Superior temporal gyrus (tissue), 1 donor: ENCODE results near the gene ARHGAP26.
A peak's percentile ranks its signal among the peaks of the same experiment; 100 is the strongest.
"Not testable (repeated sequence)": the region's sequence is repeated elsewhere in the genome, so short reads cannot be mapped to it uniquely, and the experiment has no call there.

Experiments used
- DNase-seq: peaks from one replicate; pipeline ENCODE4 v3.0.0-alpha.2; 2016; ENCODE audit errors: extremely low spot score

ARHGAP26 gene

DNA sequence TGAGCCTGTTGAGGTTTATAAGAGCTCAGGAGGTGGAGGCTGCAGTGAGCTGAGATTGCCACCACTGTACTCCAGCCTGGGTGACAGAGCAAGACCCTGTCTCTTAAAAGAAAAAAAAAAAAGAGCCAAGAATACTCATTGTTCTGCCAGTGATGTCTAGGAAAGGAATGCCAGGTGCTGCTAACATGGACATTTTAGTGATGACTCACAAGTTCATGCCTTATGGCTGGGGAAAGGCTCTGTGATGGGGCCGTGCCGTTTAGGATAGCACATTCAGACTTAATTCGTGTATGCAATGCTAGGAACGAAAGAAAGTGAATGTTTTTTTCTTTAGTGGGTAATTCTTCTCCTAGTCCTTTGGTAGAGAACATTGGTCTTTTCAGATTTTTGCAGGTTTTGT is 134.2 kb downstream of the ARHGAP26 start:
- DNase-seq: no peak

DNA sequence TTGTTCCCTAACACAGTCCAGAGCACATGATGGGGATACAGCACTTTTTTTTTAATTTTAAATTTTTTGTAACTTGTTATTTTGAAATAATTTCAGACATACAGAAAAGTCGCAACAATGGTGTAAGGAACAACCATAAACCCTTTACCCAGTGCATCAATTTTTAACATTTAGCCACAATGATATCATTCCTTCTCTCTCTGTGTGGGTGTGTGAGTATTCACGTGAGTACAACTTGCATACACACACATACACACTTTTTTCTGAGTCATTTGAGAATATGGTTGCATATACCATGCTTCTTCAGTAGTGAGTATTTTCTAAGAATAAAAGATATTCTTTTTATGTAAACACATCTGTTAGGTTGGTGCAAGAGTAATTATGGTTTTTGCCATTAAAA is 135.2 kb downstream of the ARHGAP26 start:
- no peak for DNase-seq

DNA sequence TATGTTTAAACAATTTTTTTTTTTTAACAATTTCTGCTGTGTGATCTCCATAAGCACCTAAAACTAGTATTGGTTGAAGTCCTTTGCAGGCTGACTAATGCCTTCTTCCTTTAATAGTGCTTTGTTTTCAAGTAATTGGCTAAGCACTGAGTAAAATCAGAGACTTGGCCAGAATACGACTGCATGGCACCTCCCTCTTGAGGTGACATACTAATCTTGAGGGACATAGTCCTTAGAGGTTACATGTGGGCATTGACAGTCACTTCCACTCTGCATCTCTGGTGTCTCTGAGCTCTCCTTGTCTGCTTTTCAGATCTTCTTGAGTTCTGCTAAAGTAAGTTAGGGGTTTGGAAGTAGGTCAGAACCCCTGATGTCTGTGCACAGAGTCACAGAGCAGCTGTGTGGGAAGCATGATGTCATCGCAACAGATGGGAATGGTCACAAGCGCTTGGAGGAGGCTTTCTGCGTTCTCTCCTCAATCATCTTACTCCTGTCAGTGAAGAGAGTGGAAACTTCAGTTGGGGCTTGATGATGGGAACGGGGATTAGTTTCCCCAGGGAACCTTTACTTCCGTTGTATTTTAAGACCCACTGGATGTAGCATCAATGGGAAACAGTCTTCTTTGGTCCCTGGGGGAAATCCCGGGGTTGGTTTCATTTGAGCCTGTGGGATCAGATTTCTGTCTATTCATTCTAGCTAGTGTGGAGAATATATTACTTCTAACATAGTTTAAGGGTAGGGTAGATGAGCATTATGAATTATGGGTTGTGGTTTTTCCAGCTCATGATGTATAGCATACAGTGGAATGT is 136.9 kb downstream of the ARHGAP26 start:
- no peak for DNase-seq

GRCh38 chr5:142908659-142909058 is 138.5 kb downstream of the ARHGAP26 start:
- DNase-seq: no peak

DNA sequence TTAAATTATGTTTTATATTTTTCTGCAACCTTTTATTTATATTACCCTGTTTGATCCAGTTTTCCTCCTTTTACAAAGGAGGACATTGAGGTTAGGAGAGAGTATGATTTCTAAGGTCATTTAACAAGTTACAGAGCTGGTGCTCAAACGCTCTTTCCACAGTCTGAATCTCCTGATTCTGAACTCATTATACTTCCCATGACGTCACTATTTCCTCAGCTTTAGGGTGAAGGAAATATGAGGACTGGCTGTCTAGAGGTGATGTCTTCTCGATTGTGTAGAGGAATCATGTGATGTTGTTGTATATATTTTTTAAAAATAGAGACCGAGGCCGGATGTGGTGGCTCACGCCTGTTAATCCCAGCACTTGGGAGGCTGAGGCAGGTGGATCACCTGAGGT is 140.0 kb downstream of the ARHGAP26 start:
- DNase-seq: no peak

DNA sequence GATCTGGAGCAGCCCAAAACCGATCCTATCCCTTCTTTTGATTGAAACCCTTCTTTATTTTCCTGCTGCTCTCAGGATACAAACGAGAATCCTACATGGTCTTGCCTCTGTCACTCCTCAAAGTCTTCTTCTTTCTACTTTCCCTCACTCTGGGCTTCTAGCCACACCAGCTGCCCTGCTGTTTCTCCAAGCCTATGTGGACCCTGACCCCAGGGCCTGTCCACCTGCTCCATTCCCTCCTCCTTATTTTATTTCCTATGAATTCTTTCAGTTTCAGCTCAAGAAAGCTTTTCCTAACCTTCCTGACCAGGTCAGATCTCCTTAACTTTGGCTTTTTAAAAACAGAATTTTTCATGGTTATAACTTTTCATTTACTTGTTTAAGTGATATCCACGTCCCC is 141.0 kb downstream of the ARHGAP26 start:
- DNase-seq: no peak

- no peak for DNase-seq
These were observed 141.6 kb downstream of the ARHGAP26 start for GRCh38 chr5:142911775-142912174.

DNA sequence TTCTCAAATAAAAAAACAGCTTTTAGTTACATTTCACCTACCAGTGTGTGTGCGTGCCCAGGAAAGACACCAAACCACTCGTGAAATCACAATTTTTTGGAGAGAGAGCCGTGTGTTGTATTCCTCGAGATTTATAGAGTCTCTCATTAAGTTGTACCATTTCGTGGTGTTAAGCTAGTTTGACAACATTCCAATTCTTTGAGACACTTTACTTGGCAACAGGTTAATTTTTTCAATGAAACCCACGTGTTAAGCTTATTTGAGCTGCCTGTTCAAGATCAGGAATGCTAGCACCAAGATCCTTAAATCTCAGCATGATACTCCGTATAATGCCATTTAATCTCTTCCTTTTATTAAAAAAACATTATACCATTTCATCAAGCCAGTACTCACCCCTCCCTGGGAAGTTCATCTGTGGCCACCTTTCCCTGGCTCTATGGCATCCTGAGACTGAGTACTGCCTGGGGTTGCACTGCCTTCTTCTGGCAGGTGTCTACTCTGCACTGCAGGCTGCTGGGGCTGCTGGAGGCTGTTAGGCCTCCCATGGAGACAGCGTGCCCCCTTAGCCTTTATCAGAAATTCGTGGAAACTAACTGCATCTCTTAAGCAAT is 143.7 kb downstream of the ARHGAP26 start:
- no peak for DNase-seq

DNA sequence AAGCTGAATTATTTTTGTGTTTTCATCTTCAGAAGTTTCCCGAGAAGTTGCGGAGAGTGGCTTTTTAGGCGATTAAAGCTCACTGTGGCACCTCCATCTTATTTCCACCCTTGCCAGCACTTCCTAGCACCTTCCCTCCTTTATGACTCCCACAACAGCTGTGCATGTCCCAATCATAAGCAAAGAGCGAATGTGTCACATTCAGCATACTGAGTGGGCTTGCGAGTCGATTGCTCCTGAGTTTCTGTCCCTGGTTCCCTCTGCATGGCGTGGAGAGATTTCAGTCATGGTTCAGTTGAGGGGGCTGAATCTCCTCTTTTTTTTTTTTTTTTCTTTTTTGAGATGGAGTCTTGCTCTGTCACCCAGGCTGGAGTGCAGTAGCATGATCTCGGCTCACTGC is 144.9 kb downstream of the ARHGAP26 start:
- DNase-seq: no peak

- DNase-seq: no peak
These were observed 145.7 kb downstream of the ARHGAP26 start for GRCh38 chr5:142915813-142916424.

GRCh38 chr5:142918959-142919635 is 148.9 kb downstream of the ARHGAP26 start:
- DNase-seq: no peak

DNA sequence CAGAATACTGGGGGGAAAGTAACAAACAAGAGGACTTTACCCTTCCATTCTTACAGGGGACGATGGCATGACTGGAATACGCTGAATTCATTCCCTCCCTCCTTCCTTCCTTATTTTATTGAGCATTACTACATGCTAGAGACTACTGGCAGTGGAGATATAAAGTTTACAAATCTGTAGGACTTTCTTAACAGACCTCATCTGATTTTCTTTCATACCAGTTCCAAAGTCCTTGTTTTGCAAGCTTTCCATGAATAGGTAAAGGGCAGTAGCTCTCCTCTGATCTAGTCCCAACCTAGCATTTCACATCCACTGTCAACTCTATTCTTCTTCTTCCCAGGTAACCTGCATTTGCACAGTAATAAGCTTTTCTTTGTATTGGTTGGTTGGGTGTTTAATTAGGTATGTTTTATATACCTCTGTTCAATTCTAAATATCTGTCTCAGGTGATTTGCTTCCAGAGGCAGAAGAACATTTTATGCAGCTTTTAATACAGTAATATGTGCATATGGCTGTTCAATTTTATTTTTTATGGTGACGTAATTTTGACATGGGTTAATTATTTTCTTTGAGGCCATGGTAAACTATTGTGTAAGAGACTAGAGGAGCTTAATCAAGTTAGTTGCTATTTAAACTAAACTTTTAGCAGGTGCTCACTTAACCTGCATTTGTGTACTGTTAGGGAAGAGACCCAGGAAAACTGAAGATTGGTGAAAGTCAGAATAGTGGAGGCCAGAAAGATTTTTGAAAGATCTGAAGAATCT is 150.9 kb downstream of the ARHGAP26 start:
- DNase-seq: no peak

- DNase-seq: peak; percentile 92
These were observed 152.2 kb downstream of the ARHGAP26 start for GRCh38 chr5:142922223-142922952.

DNA sequence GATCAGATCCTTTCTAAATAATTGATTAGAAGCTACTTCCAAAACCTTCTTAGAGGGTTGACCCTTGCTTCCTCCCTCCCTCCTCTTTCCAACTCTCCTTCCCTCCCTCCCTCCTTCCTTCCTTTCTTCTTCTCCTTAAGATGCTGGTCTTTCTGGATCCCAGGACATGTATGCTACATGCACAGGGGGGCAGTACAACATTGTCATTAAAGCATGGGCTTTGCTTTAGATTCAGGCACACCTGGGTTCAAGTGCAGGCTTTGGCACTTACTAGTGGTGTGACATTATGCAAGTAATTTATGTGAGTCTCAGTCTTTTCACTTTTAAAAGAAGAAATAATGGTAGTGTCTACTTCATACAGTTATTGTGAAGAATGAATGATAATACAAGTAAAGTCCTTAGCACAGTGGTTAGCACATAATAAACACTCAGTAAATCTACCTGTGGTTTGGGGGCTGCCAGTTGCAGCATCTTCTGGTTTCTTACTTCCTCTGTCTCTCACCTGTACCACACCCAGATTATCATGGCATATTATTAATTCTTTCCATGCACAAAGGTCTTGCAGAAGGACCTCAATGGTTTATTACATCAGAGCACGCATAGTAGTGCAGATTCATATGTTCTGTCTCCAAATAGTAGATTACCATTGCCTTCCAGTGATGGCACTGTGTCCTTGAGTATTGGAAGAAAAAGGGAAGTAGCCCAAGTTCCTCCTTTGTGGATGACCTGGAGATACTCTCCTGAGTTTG is 154.1 kb downstream of the ARHGAP26 start:
- DNase-seq: no peak

DNA sequence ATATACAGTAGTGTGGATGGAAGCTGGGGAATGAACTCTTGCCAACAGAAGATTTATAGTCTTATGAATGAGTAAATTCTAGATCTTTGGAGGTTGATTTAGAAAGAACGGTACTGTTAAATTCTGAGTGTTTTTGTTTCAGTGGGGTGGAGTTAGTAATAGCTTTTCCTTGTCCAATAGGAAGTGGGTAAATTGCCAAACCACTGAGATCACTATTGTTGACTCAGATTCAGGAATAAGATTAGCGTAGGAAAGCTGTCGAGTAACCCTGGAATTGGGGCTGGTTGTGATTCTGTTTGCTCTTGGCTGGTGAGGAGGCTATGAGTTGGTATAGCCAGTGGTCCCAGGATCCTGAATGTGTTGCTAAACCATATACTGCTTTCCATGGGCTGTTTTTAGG is 155.6 kb downstream of the ARHGAP26 start:
- DNase-seq: no peak

DNA sequence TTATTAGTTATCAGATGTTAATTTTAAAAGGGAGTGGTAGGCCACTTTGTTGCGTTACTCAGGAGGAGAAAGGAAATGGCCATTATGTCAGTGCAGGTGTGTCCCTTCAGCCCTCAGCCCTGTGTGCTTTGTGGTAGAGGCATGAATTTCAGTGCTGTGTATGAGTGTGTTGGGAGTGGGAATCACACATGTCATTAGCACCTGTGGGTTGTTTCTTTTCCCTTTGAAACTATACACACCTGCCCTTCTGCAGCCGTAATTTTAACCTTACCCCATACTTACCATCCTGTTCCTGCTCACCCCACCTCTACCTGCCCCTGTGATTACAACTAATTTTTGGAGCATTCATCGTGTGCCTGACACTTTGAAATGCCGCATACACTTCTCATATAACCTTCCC is 156.4 kb downstream of the ARHGAP26 start:
- DNase-seq: no peak

DNA sequence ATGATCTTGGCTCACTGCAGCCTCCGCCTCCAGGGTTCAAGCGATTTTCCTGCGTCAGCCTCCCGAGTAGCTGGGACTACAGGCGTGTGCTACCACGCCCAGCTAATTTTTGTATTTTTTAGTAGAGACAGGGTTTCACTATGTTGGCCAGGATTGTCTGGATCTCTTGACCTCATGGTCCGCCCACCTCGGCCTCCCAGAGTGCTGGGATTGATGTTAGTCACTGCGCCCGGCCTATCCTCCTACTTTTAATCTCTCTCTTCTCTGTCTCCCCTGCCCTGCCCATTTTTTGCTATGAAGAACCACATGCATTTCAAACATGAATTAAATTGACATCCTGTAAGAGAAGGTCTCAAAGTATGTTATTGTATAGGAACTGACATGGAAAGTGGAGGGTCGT is 158.8 kb downstream of the ARHGAP26 start:
- DNase-seq: not testable (repeated sequence)

GRCh38 chr5:142929587-142929986 is 159.4 kb downstream of the ARHGAP26 start:
- no peak for DNase-seq

- no peak for DNase-seq
These were observed 160.4 kb downstream of the ARHGAP26 start for GRCh38 chr5:142930395-142931110.
